A673 (cell line): ENCODE results near the gene EXOG.

ENCODE experiments used
- EZH2 ChIP-seq: fragments of 200-600 bp; sonication (generic); IDR thresholded peaks from 2 replicates; pipeline ENCODE4 v1.6.1; 2017; ENCODE audit warnings: borderline replicate concordance, low read depth, mild to moderate bottlenecking, mixed read lengths, antibody characterized with exemption, low read length; ENCODE audit not compliant: poor library complexity, severe bottlenecking
- TF ChIP-seq, protein P1 (sequence below): fragments of 300-800, 200-600 bp; sonication (generic); conservative IDR thresholded peaks from 2 replicates; pipeline ENCODE4 v1.5.1; 2017; ENCODE audit warnings: low read depth, mild to moderate bottlenecking, antibody characterized with exemption, low read length, moderate library complexity, mixed read lengths

DNA sequence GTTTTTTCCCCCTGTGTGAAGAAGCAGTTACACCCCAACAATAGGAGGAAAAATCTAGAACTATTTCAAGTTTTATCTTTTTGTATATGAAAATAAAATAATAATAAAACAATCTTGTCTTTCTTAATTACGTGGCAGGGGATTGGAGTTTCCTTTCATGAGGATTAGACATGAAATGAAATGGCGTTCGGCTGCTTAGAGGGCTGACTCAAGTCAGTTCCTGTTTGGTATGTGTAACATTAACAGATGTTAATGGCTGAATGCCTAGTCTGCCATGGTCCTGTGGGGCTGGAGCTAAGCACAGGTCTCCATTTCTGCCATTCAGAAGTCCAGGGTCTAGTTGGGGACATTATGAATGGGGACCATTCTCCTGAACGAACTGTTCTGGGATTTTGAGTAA, 3.1 kb upstream of the EXOG start:
- TF ChIP-seq, protein P1, sequence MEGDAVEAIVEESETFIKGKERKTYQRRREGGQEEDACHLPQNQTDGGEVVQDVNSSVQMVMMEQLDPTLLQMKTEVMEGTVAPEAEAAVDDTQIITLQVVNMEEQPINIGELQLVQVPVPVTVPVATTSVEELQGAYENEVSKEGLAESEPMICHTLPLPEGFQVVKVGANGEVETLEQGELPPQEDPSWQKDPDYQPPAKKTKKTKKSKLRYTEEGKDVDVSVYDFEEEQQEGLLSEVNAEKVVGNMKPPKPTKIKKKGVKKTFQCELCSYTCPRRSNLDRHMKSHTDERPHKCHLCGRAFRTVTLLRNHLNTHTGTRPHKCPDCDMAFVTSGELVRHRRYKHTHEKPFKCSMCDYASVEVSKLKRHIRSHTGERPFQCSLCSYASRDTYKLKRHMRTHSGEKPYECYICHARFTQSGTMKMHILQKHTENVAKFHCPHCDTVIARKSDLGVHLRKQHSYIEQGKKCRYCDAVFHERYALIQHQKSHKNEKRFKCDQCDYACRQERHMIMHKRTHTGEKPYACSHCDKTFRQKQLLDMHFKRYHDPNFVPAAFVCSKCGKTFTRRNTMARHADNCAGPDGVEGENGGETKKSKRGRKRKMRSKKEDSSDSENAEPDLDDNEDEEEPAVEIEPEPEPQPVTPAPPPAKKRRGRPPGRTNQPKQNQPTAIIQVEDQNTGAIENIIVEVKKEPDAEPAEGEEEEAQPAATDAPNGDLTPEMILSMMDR, result no peak
- no peak for TF ChIP-seq EZH2
